Renal pelvis (tissue), 4 donors: Measurements from ENCODE around the gene CPED1. TPM values are rescaled to one million over a fixed set of nuclear protein-coding genes. Genes with fewer than 3 reads are reported as not detected.
"Not testable (repeated sequence)": the region's sequence is repeated elsewhere in the genome, so short reads cannot be mapped to it uniquely, and the experiment has no call there.

Source experiments
- DNase-seq: peaks from one replicate; pipeline ENCODE4 v3.0.0-alpha.2; 2013
- polyA plus RNA-seq, 3 donors: library from polyadenylated mRNA; unstranded; fragments of 120-200 nt; gene quantifications; one replicate each; pipeline ENCODE4 v1.2.1, GENCODE V29; 2013; ENCODE audit not compliant: insufficient read length in 3 of 3

The CPED1 gene
- polyA plus RNA-seq, 3 donors = 30.1 to 43.3 (median 35.6) TPM

DNA sequence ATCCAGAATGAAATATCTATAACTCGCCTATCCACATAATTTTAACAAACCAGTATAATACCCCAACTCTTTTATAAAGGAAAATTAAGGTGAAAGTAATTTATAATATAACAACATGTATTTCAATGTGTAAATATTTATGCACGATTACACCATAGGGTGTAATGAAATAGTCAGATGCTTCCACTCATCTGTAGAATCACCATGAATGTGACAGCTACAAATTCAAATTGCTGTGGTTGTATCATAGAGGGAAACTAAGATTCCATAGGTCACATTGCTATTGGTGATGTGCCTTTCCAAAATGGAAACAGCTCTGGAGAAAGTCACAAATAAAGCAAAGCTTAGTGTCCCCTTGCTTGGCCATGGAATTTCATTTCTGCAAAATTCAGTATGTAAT is 95.7 kb downstream of the CPED1 start:
- no peak for DNase-seq

DNA sequence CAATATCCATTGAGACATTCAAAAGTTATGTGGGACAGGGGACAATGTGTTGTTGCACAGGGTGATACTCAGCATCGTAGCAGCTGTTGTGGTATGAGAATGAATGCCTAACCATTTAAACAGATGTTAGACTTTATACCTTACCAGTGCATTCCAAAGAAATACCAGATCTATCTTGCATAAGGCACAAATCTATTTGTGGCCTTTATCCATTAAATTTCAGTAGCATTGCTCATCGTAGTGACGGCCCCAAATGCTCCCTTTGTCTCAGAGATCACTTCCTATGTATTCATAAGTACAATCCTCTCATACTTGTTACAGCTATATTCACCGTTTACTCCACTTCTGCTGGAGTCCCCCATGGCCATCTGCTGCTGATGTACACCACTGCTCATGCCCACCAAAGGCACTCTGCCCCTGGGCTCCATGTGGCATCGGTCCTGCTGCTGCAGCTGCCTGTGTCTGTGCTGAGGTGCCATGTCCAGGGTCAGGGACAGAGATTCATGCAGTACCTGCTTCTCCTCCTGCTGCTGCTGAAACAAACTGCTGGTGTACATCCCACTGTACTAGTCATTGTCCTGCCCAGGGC is 96.3 kb downstream of the CPED1 start:
- no peak for DNase-seq

DNA sequence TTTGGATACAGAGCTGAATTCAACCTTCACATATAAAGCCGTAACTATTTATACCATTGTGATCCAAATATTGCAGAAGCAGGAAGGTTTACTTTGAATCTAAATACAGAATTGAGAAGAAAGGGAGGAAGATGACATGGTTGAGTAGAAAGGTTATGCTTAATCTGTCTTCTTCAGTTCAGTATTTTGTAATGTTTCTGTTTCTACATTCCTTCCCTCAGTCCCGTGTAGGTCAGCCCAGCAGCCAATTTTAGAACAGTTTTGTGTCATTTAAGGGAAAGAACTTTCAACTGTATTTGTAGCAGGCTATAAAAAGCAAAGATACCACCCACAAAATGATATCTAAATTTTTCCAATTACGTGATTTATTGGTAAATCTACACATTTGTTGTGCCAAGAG is 97.4 kb downstream of the CPED1 start:
- no peak for DNase-seq

DNA sequence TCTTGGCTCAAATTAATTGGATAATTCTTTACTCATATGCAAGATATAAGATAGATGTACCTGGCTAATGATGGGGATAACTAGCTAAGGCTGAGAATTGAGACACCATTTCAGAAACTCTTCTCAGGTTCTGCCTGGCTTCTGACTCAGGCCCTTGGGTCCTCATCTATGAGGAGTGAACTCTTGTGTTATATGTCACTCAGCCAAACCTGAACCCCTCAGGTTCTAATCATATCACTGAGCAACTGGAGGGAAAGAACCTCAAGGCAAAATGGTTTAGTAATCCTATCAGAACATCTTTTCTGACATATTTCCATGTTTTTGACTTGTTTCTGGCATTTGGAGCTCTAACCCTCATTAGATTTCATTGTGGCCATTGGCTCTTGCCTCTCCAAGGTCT is 100.4 kb downstream of the CPED1 start:
- DNase-seq = no peak

DNA sequence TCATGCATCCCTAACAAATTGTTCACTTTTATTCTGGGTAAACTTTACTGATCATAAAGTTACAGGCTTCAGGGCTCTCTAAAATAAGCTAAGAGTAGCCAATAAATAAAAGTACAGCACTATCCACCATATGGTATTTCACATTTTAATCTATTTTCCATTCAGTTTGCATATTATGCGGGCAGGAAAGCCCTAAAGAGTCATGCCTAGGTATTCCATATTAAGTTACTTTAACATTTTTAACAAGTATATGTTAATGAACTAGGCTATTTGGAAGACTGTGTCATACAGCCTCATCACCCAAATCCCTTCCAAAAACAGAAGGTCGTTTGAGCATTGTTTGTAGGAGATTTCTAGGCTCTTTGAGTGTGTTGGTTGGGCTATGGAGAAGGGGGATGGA is 106.3 kb downstream of the CPED1 start:
- DNase-seq = no peak

DNA sequence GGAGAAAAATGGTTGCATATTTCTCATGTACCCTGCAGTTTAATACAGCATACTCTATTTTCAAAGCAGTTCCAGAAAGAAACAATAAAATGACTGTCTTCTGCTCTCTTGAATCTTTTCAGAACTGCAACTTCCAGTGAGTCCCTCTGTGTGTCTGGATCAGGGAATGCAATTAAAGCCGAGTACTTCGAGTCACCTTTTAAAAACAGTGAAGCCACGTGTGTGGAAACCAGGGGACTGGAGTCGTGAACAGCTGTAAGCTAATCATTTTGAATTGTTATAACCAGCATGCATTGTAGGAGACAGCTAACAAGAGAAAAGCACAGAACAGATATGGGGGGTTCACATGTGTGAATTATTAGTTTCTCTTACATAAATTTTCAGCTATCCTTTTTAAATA is 109.1 kb downstream of the CPED1 start:
- no peak for DNase-seq

DNA sequence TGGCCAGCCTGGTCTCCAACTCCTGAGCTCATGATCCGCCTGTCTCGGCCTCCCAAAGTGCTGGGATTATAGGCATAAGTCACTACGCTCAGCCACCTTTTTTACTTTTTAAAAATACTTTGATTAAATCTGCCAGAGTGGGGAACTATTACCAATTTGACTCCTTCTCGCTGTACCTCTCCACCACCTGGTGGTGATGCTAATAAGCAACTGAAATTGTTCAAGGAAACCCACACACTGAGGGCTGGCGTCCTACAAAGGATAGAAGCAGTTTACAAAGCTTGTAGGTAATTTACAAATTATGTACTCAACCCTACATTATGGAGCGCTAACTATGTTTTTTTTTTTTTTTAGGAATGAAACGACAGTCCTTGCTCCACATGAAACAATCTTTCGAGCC is 111.1 kb downstream of the CPED1 start:
- no peak for DNase-seq

DNA sequence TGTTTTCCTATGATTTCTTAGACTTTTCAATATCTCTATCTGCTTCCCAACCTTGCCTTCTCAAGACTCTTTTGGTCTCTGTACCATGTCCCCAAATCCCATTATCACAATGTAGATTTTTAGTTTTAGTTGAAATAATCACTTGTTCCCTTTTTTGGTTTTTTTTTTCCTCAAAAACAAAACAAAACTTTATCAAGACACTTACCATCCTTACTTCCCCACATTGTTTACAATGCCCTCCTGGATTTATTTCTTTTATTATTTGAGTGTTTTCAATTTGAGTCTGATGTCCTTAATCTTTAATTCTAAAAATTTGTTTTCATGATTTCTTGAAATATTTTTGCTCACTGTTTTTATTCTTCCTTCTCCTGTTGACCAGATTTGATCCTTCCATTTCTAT is 112.6 kb downstream of the CPED1 start:
- DNase-seq = no peak

DNA sequence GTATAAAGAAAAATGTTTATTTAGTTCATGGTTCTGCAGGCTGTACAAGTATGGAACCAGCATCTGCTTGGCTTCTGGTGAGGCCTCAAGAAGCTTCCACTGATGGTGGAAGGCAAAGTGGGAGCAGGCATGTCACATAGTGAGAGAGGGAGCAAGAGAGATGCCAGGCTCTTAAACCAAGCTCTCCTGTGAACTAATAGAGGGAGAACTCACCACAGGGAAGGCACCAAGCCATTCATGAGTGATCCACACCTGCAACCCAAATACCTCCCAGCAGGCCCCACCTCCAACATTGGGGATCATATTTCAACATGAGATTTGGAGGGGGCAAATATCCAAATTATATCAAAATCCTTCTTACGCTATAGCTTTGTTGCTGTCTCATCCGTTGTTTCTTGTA is 113.1 kb downstream of the CPED1 start:
- no peak for DNase-seq

DNA sequence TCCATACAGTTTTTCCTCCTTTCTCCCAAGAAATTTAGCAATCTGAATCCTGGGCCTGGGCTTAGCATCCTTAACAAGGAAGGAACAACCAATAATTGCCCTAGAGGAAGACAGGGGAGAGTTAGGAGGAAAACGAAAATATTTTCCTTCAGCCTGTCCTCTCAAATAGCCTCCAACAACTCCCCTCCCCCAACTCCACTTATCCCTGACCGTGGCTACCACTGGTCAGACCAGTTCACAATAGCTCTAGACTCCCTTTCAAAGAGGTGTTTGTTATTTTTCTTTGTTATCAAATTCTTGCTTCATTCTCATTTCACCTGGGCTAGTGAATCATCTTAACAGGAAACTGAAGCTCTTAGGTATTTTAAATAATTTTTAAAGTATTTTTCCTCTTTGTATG is 114.1 kb downstream of the CPED1 start:
- DNase-seq = no peak

DNA sequence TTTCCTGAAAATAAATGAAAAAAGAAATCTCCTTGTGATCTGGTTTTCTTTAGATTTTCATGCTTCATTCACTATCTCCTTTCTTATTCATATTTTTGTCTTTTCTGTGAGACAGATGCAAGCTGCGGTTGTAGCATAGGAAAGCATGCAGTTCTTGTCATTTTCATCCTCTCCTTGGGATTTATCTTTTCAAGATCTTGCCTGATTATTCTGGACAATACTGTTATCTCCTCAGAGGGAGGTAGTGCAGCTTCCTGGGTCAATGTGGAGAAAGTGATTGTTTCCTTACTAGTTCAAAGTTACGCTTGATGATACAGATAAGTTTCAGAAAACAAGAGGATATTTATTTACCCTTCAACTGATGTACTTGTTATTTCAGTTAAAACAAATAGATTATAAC is 114.6 kb downstream of the CPED1 start:
- DNase-seq = no peak

DNA sequence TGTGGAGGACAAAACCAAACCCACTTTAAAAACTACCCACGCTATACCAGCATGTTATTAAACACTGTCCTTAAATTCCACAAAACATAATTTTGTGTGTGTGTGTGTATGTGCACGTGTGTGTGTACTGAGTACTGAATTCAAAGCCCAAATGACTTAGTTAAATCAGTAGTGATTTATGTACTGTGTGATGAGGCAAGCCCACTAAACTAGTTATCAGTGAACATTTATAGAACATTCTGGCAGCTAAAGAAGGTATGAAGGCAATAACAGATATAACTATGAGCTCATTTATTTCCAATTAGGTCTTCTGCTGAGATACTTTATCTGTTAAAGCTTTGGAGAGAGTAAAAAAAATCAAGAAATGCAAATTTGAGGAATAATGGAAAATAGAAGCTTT is 115.1 kb downstream of the CPED1 start:
- DNase-seq = no peak

DNA sequence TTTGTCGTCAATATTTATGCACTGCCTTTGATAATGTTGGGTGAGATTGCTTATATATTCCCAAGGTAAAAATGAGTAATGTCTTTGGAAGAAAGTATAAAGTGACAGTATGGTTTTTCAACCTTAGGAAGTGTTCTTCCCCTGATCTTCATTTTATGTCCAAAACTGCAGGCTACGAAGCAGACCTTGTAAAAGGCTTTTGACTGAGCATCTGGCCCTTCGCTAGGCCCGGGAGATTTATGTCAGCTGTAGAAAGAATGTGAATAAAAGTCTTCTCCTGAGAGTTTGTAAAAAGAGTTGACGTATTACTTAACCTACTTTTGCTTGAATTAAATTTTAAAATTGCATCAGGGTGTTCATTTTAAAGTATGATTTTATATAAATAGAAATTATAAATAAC is 116.8 kb downstream of the CPED1 start:
- no peak for DNase-seq

DNA sequence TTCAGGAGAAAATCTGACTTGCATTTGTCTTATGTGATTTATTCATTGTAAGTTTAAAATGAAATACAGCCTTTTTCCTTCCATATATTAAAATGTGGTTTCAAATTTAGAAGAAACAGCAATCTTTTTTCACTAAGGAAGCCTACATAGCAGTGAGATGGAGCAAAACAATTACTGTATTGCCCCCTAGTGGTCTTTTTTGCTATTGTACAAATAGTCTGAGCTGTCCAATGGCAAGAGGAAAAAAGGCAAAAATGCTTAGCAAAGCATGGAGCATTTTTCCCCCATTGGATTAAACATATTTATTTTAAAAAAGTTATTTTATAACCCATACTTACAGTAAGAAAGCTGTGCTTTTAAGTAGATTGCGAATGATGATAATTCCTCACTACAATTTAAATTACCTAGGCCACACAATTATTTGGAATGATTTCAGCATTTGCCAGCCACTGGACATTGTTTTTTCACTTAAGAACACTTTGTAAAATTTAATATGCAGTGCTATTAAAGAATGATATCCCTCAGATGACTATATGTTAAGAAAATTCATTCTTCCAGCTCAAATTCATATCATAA is 119.5 kb downstream of the CPED1 start:
- DNase-seq = peak; percentile 69

DNA sequence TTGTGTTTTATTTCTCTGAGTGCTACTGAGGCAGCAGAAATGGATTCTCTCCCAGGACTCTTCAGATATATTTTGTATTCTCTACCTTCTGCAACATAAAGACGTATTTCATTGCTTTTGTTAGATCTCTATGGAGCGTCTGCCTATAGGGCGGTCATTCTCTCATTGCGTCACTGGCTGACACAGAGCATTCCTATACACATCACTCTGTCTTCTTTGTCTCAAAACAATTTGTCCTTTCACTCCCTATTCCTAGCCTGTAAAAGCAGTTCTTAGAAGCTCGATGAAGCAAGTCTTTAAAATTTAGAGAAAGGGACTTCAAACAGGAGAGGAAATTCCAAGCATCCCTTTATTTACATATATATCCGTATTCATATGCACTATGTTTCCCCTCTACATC is 120.6 kb downstream of the CPED1 start:
- no peak for DNase-seq

DNA sequence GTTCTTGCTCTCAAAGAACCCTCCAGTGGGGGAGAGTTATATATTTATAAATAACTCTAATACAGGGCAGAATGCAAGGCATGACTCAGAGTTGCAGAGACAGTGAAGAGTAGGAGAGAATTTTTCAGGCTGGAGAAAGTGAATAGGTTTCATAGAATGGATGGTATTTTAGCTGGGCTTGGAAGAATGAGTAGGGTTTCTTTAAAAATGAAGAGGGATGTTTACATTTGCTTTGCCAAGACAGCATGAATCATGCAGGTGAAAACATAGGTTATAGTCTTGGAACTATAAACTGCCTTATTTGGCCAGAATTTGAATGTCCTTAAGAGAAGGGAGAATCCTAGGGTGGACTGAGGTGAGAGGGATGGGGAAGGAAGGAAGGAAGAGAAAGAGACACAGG is 124.8 kb downstream of the CPED1 start:
- no peak for DNase-seq

DNA sequence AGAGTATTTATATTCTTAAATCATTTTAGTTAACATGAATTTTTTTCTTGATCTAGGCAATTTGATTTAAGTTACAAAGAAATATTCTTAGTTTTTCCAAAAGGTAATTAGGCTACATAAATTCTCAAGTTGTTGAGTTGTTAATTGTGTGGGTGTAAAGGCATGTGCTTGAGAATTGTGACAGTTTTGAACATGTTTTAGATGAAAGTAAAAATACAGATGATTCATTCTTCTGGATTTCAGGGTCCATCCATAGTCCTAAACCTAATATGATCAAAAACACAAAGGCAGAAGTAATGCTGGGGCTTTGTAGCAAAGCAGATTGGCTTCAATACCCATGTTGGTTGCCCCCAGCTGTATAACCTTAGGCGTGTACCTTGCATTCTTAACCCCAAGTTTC is 127.9 kb downstream of the CPED1 start:
- DNase-seq = no peak

DNA sequence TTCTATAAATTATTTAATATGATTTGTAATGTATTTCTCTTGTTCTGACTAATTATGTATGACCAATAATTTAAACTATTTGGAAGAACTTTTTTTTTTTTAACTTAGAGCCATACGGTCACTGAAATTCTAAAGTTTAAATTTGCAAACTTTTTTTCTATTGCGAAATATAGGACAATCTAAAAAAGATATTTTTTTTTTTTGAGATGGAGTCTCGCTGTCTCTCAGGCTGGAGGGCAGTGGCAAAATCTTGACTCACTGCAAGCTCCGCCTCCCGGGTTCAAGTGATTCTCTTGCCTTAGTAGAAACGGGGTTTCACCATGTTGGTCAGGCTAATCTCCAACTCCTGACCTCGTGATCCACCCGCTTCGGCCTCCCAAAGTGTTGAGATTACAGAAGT is 130.5 kb downstream of the CPED1 start:
- no peak for DNase-seq

DNA sequence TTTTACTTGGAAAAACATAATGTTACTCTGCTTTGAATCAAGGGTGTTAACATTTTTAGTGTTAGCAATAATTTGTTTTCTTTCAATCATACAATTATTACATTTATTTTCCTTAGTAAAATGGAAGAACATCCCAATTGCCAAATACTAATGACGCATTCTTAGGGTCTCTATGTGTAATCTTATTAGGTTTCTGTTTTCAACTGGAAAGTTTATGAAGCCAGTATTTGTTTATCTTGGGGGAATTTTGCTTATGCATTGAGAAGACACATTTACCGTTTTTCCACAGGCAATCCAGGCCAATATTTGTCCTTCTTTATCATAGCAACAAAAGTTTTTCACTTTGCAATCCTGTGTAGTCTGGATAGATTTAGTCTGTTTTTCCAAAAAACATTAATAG is 134.5 kb downstream of the CPED1 start:
- no peak for DNase-seq

DNA sequence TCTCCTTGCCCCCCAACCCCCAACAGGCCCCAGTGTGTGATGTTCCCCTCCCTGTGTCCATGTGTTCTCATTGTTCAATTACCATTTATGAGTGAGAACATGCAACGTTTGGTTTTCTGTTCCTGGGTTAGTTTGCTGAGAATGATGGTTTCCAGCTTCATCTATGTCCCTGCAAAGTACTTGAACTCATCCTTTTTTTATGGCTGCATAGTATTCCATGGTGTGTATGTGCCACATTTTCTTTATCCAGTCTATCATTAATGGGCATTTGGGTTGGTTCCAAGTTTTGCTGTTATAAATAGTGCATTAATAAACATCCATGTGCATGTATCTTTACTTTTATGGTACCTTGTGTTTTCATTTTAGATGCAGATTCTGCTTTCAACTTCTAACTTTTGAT is 136.9 kb downstream of the CPED1 start:
- DNase-seq = not testable (repeated sequence)

DNA sequence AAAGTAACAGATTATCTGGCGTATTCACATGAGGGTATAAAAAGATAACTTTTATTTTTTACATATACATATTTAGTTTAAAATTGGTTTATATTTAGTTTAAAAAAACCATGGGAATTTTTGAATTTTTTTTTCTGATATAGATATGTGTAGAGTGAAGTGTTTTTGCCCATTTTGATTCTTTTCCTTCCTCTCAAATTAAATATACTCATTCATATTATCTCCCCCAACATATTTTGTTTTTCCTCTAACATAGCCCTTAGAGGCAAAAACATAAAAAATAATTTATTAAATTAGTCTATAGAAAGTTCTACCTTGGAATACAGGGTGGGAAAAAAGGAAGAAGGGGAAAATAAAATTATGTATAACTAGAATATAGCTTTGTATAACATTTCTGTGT is 137.7 kb downstream of the CPED1 start:
- no peak for DNase-seq

DNA sequence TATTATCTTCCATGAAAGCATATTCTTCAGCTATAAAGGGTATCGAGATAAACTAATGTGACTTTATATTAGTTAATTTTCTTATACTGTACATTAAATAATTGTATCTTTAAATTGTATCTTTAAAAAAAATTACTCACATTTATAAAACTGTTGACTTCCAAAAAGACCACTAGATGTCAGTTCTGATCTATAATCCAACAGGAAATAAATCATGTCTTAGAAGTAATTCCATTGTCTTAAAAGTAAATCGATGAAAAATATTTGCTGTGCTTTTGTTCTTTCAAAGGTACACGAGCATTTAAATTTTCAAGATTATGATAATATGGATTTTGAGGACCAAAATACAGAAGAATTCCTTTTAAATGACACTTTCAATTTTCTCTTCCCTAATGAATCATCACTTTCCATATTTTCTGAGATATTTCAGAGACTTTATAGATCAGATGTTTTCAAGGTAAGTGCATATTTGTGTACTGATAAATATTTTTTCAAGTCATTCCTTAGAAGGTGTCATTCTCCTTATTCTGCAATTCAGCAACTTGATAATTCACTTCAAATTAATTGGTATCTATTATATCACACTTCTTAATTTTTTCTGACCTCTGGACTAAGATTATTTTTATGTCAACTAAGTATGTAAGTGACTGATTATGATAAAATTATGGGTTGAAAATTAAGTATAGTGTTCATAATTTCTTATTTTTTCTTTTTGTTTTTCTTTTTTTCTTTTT is 138.5 kb downstream of the CPED1 start:
- DNase-seq = no peak

DNA sequence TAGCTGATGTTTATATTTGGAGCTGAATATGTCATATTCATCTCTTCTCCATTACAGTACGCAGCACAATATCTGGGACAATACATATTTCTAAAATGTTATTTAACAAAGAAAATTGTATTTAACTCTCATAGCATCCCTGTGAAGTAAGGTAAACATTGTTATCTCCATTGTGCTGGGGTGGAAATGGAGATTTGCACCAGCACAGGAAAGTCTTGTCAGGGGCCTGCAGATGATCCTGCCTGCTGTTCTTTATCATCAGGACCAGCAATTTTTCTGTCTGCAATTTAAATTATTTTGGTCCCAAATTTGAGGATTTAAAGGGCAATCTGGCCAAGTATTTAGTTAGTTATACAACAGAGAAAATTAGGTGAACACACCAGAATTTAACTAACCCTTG is 144.4 kb downstream of the CPED1 start:
- DNase-seq = no peak

DNA sequence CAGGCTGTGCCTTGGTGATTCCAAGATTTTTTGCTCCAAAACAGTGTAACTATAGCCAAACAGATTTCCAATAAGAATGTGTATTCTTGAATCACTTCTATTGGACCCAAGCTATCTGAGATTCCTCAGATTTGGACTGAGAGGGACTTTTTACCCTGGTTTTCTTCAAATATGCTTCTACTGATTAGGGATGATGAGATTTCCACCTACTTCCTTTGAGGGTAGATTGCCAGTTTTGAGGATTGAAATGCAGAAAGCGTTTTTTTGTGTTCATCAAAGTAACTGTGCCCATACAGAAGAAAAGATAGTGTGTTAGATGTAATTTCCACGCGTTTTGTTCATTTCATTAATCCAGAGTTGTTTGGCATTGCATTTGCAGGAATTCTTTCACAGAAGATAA is 144.9 kb downstream of the CPED1 start:
- no peak for DNase-seq
